GM19193 (cell line): ENCODE measurements around the gene GPATCH1.

ENCODE experiments used
- POLR2A ChIP-seq: IDR thresholded peaks from 4 replicates; pipeline ENCODE4 v1.6.1; 2011; ENCODE audit not compliant: insufficient read depth, insufficient read length; ENCODE audit errors: extremely low read depth

GPATCH1 gene

GRCh38 chr19:33132021-33132420 is 51.0 kb downstream of the GPATCH1 start, which contains the start of gene WDR88:
Gene WDR88, plus strand, starts transcription at chr19:33132114. Its CDS starts 56 bp downstream, at chr19:33132170.
- TF ChIP-seq POLR2A = no peak

- no peak for TF ChIP-seq POLR2A
Measured at GRCh38 chr19:33132425-33132824, 51.4 kb downstream of the GPATCH1 start.

GRCh38 chr19:33133438-33134031 is 52.6 kb downstream of the GPATCH1 start:
- TF ChIP-seq POLR2A = no peak

- no peak for TF ChIP-seq POLR2A
Measured at GRCh38 chr19:33134571-33135041, 53.6 kb downstream of the GPATCH1 start.

- no peak for TF ChIP-seq POLR2A
Measured at GRCh38 chr19:33139165-33139564, 58.2 kb downstream of the GPATCH1 start.

GRCh38 chr19:33143897-33144405 is 63.0 kb downstream of the GPATCH1 start:
- TF ChIP-seq POLR2A = no peak

GRCh38 chr19:33146209-33146608 is 65.2 kb downstream of the GPATCH1 start:
- TF ChIP-seq POLR2A = no peak

GRCh38 chr19:33147538-33147937 is 66.6 kb downstream of the GPATCH1 start:
- TF ChIP-seq POLR2A = no peak

GRCh38 chr19:33150852-33151518 is 70.0 kb downstream of the GPATCH1 start:
- no peak for TF ChIP-seq POLR2A

- TF ChIP-seq POLR2A = no peak
Measured at GRCh38 chr19:33152176-33152575, 71.2 kb downstream of the GPATCH1 start.

- TF ChIP-seq POLR2A = no peak
Measured at GRCh38 chr19:33156334-33156733, 75.4 kb downstream of the GPATCH1 start.

GRCh38 chr19:33157906-33158305 is 76.9 kb downstream of the GPATCH1 start:
- no peak for TF ChIP-seq POLR2A

GRCh38 chr19:33158365-33158764 is 77.4 kb downstream of the GPATCH1 start:
- no peak for TF ChIP-seq POLR2A

GRCh38 chr19:33159149-33159548 is 78.2 kb downstream of the GPATCH1 start:
- TF ChIP-seq POLR2A = no peak

- TF ChIP-seq POLR2A = no peak
Measured at GRCh38 chr19:33159893-33160292, 78.9 kb downstream of the GPATCH1 start.

GRCh38 chr19:33161201-33161600 is 80.2 kb downstream of the GPATCH1 start:
- TF ChIP-seq POLR2A = no peak
